DOHH2 (cell line): ENCODE data around the gene CHD9NB.

Experiments
- CTCF ChIP-seq: fragments of 200-600 bp; sonication (generic); IDR thresholded peaks from one replicate; pipeline ENCODE4 v1.5.1; 2014; ENCODE audit warnings: antibody characterized with exemption, mild to moderate bottlenecking, low read depth, low read length; ENCODE audit not compliant: poor library complexity, severe bottlenecking
- EZH2phosphoT487 ChIP-seq: fragments of 200-600 bp; sonication (generic); IDR thresholded peaks from 2 replicates; pipeline ENCODE4 v1.6.1; 2017; ENCODE audit warnings: borderline replicate concordance, mild to moderate bottlenecking, antibody characterized with exemption, low read length, moderate library complexity, mixed read lengths

GRCh38 chr16:53057658-53058057 lies 5.0 kb upstream of the CHD9NB start:
- no peak for TF ChIP-seq CTCF
- no peak for TF ChIP-seq EZH2phosphoT487
